Activated naive CD4-positive, alpha-beta T cell (primary cell): Measurements from ENCODE around the gene MAGI1.
"Not testable (repeated sequence)": the region's sequence is repeated elsewhere in the genome, so short reads cannot be mapped to it uniquely, and the experiment has no call there.

Experiments used
- DNase-seq, 4 experiments: peaks; one replicate each; lab custom pipeline; 2025; lab: John Stamatoyannopoulos, UW

Gene MAGI1

DNA sequence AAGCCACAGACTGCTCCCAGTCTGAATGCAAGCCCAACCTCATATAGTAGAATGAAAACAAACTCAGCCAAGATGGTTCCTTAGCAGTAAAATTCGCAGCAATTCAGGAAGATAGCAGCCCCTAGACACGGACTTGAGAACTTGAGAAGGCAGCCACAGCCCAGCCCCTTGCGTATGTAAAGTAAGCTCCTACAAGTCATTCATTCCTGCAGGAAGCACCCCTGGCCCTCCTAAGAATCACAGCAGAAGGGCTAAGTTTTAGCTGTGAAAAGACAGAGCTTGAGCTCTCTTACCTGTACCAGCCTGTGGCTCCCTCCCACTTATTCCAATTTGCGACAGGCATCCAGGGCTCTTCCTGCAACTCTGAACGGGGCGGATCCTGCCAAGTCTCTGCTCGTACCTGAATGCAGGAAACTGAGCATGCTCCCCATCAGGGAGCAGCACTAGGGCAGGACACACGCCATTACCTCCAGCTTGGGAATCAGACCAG is 136.4 kb downstream of the MAGI1 start:
- DNase-seq, result no peak

DNA sequence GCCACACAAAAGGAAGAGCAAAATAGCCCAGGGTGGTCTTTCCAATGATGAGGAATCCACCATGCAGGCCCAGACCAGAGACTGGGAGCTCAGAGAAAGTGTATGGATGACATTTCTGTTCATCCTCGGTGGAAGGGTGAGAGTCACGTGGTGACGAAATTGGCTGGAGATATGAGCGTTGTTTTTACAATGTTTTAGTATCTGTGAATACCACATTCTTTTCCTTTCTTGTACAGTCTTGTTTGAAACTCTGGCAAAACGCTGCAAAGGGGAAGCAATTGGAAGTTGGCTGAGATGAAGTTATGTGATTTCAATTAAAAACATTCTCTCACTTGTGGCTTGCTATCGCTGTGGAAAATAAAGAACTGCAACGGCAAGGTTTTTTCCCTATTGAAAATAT is 137.5 kb downstream of the MAGI1 start:
- DNase-seq, result no peak

- no peak for DNase-seq
These were observed 139.5 kb downstream of the MAGI1 start for GRCh38 chr3:65899226-65899625.

GRCh38 chr3:65897766-65898165 is 141.0 kb downstream of the MAGI1 start:
- no peak for DNase-seq

GRCh38 chr3:65896321-65896720 is 142.4 kb downstream of the MAGI1 start:
- DNase-seq, result no peak

DNA sequence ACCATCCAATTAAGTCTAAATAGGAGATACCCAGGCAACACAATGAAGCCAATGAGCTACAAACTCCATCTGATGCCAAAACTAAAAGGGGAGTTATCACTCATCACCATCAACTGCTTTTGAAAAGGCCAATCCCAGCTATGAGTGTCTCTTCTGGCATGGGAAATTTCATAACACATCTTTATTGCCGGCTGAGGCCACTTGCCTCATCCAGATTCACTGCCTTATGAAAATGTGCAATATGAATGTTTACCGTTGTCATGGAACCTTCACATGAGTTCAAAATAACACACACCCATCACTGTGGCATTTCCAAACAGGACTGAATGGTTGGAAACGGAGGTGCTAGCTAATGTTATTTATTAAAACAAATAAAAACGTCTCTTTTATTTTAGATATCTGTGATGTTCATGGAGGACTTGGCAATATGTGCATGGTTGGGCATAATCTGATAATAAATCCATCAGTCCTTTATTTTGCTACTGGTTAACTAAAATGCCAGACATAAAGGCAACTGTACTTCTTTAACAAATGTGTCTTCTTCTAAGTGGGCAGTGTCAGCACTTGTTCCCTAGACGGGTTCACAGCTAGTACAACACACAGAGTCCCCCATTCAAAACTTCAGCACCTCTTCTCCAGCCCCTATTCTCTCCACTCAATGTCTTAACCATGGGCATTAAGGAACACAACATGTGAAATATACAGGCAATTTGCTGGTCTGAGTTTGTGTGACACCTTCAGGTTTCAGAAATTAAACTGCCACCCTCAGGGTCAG is 143.9 kb downstream of the MAGI1 start:
- no peak for DNase-seq

DNA sequence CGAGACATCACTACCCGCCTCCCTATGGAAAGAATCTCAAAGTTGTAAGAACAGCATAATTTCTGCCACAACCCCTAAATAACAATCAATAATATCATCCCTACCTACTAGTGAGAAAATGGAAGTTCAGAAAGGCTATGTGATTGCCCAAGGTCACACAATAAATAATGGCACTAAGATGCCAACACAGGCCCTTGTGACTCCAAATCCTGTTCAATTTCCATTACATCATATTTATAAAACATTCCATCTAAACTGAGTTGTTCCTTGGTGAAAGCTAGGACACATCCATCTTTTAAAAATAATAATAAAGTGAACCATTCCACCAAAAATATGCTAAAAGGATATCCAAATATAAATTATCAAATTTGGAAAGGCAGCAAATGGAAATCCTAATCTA is 144.6 kb downstream of the MAGI1 start:
- no peak for DNase-seq

DNA sequence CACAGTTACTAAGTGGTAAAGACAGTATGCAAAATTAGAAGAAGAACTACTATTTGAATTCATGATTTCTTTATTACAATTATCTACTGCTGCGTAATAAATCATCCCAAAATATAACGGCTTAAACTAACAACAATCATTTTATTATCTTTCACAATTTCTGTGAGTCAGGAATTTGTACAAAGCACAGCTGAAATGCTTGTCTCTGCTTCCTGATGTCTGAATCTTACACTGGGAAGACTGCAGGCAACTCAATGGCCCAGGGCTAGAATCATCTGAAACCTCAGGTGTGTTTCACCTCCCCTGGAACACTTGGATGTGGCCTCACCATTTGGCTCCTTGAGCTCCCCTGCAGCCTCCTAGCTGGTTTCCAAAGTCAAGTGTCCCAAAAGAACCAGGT is 145.1 kb downstream of the MAGI1 start:
- no peak for DNase-seq

GRCh38 chr3:65891477-65891876 is 147.2 kb downstream of the MAGI1 start:
- DNase-seq, result not testable (repeated sequence)

- no peak for DNase-seq
These were observed 148.4 kb downstream of the MAGI1 start for GRCh38 chr3:65890328-65890727.

- no peak for DNase-seq
These were observed 149.0 kb downstream of the MAGI1 start for GRCh38 chr3:65889707-65890099.

- no peak for DNase-seq
These were observed 149.6 kb downstream of the MAGI1 start for GRCh38 chr3:65888980-65889706.

- no peak for DNase-seq
These were observed 150.5 kb downstream of the MAGI1 start for GRCh38 chr3:65888196-65888595.

DNA sequence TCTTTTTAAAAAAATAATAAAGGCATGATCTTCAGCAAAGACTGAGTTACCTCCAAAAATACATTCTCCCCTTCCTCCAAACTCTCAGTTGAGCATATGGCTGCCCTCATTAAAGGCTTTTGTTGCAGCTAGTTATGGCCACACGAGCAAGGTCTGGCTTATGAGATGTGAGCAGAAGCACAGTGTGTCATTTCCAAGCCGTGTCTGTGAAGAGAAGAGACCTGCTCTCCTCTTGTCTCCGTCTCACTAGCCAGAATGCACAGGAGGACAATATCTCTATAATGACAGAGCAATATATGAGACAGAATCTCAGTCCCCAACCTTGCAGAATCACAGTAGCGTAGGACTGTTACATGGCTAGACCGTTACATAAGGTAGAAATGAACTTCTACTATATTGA is 152.3 kb downstream of the MAGI1 start:
- DNase-seq, result no peak

- no peak for DNase-seq
These were observed 154.6 kb downstream of the MAGI1 start for GRCh38 chr3:65884071-65884470.

- DNase-seq, result no peak
These were observed 155.1 kb downstream of the MAGI1 start for GRCh38 chr3:65883613-65884012.

DNA sequence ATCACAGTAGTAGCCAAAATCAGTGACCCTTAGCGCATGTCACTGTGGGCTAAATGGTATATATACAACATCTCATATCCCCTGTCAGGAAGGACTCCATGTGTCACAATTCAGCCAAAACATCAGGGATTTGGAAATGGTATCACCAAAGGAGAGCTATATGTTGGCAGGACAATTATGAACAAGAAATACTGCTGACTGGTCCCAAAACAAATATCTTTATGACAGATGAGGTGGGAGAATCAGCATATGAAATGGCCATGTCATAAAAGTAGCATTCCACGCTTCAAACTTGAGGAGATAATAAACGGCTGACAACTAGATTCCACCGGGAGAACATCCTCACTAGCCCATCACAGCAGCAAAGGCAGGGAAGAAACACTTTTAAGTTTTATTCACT is 158.4 kb downstream of the MAGI1 start:
- no peak for DNase-seq

- DNase-seq, result no peak
These were observed 159.3 kb downstream of the MAGI1 start for GRCh38 chr3:65879372-65879771.

- DNase-seq, result no peak
These were observed 159.9 kb downstream of the MAGI1 start for GRCh38 chr3:65878831-65879230.

- DNase-seq, result no peak
These were observed 161.6 kb downstream of the MAGI1 start for GRCh38 chr3:65877160-65877559.

- no peak for DNase-seq
These were observed 162.7 kb downstream of the MAGI1 start for GRCh38 chr3:65876028-65876420.

DNA sequence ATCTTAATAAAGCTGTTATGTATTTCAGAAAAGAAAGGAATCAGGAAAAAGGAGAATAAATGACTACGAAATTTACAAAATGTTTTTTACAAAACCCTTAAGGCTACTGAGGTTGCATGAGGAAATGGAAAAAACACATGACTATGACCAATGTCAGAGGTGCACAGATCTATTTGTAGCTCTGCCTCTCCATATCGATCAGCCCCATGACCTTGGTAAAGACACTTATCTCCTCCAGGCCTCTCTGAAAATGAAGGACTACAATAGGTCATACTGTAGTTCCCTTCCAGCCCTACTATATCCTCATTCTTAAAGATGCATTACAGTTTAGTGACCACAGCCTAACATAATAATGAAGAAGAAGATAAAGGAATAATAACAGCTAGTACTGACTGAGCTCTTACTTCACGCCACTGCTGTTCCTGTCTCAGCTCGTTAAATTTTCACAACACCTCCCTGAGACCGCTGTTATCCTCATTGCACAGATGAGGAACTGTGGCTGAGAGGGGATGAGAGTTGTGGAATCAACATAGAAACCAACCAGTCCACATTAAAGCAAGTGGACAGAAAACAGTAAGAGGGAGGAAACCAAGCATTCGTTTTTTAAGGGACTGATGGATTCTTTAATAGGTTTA is 163.2 kb downstream of the MAGI1 start:
- no peak for DNase-seq

GRCh38 chr3:65873869-65874268 is 164.8 kb downstream of the MAGI1 start:
- DNase-seq, result no peak
